Uterus (tissue), 2 donors: ENCODE measurements around the gene C2CD2L.

ENCODE experiments used
- POLR2A ChIP-seq, 2 donors: fragments of 450-650 bp; IDR thresholded peaks; one replicate each; pipeline ENCODE4 v1.6.1; 2016; ENCODE audit warnings: antibody characterized with exemption in 2 of 2, mild to moderate bottlenecking in 1 of 2, moderate library complexity in 1 of 2
- TF ChIP-seq, protein P1 (sequence below), 4 experiments: fragments of 200-600 bp in 2 of 4; fragments of 450-650 bp in 2 of 4; sonication (generic) in 2 of 4; IDR thresholded peaks; one replicate each; pipeline ENCODE4 v1.5.1; 2016 to 2019; ENCODE audit warnings: antibody characterized with exemption in 4 of 4, mild to moderate bottlenecking in 2 of 4, moderate library complexity in 1 of 4

DNA sequence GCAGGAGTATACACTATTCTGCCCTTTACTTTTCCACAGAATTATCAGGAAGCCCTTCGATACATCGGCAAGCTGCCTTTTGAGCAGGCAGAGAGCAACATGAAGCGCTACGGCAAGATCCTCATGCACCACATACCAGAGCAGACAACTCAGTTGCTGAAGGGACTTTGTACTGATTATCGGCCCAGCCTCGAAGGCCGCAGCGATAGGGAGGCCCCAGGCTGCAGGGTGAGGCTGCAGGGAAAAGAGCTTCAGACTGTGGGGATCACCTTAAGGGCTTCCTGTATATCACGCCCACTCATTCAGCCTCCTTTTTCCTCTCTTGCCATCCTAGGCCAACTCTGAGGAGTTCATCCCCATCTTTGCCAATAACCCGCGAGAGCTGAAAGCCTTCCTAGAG is 29.3 kb upstream of the C2CD2L start:
- no peak for TF ChIP-seq POLR2A (IDR thresholded peaks at IDR 0.05)
- TF ChIP-seq, protein P1, sequence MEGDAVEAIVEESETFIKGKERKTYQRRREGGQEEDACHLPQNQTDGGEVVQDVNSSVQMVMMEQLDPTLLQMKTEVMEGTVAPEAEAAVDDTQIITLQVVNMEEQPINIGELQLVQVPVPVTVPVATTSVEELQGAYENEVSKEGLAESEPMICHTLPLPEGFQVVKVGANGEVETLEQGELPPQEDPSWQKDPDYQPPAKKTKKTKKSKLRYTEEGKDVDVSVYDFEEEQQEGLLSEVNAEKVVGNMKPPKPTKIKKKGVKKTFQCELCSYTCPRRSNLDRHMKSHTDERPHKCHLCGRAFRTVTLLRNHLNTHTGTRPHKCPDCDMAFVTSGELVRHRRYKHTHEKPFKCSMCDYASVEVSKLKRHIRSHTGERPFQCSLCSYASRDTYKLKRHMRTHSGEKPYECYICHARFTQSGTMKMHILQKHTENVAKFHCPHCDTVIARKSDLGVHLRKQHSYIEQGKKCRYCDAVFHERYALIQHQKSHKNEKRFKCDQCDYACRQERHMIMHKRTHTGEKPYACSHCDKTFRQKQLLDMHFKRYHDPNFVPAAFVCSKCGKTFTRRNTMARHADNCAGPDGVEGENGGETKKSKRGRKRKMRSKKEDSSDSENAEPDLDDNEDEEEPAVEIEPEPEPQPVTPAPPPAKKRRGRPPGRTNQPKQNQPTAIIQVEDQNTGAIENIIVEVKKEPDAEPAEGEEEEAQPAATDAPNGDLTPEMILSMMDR (IDR thresholded peaks at IDR 0.05) = no peak
